Measurements from ENCODE around the gene PTPRN2. TPM values are rescaled to one million over a fixed set of nuclear protein-coding genes. Genes with fewer than 3 reads are reported as not detected.

PTPRN2 gene
- total and polyA plus RNA-seq, 2 of the 13 experiments (the other 11 are each of a cell fraction or from before 2014, with no cell fraction given): 2.5 to 24.2 TPM

GRCh38 chr7:157559596-157560257, 1027.9 kb downstream of the PTPRN2 start (continued):
- TF ChIP-seq PRDM10 (CRISPR knock-in tag; IDR thresholded peaks at IDR 0.05; ENCODE audit: low read depth) (no peak), ZNF567 (CRISPR knock-in tag; IDR thresholded peaks at IDR 0.05; ENCODE audit: borderline replicate concordance) (no peak), ZBTB2 (CRISPR knock-in tag; IDR thresholded peaks at IDR 0.05; ENCODE audit: low read depth) (no peak), ZNF850 (CRISPR knock-in tag; conservative IDR thresholded peaks at IDR 0.05) (no peak), CENPT (CRISPR knock-in tag; IDR thresholded peaks at IDR 0.05; ENCODE audit: low read depth) (no peak), ZNF160 (CRISPR knock-in tag; IDR thresholded peaks at IDR 0.05) (no peak), ELF1 (CRISPR knock-in tag; IDR thresholded peaks at IDR 0.05) (no peak), ATF5 (CRISPR knock-in tag; IDR thresholded peaks at IDR 0.05; ENCODE audit: low read depth) (no peak), ETS1 (CRISPR knock-in tag; IDR thresholded peaks at IDR 0.05) (no peak), SRSF1 (optimal IDR thresholded peaks at IDR 0.05; ENCODE audit: low read depth, low read length) (no peak), UBTF (CRISPR knock-in tag; IDR thresholded peaks at IDR 0.05) (peak; percentile 62; the same call in 1 of the 2 replicates), MED1 (CRISPR knock-in tag; IDR thresholded peaks at IDR 0.05) (peak; percentile 82), MEIS2 (CRISPR knock-in tag; IDR thresholded peaks at IDR 0.05) (0 out of 2 replicates have a peak, but pooled peaks have one; percentile 65)
